ENCODE results near the gene PRKD1.

PRKD1 gene

DNA sequence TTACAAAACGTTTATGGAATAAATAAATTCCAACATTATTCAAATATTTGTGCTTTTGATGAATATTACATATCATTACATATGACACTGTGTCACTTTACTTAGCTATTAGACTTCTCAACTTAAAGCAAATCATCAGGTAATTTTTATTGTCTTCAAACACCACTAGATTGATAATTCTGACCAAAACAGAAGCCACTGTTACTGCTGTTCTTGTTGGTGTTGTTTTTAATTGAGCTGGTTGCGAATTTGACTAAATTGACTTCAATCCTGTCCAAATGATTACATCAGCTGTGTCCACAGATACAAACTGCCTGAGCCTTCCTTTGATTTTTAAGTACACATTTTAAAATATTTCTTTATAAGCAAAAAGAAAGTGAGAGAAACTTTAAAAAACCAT is 29.2 kb downstream of the PRKD1 start:
- TF ChIP-seq FOXM1 (IDR thresholded peaks at IDR 0.05; ENCODE audit: borderline replicate concordance, low read depth): no peak
- TF ChIP-seq EGR1 (IDR thresholded peaks at IDR 0.05): no peak
- TF ChIP-seq, protein P1, sequence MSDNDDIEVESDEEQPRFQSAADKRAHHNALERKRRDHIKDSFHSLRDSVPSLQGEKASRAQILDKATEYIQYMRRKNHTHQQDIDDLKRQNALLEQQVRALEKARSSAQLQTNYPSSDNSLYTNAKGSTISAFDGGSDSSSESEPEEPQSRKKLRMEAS (IDR thresholded peaks at IDR 0.05): no peak
- TF ChIP-seq, protein P2, sequence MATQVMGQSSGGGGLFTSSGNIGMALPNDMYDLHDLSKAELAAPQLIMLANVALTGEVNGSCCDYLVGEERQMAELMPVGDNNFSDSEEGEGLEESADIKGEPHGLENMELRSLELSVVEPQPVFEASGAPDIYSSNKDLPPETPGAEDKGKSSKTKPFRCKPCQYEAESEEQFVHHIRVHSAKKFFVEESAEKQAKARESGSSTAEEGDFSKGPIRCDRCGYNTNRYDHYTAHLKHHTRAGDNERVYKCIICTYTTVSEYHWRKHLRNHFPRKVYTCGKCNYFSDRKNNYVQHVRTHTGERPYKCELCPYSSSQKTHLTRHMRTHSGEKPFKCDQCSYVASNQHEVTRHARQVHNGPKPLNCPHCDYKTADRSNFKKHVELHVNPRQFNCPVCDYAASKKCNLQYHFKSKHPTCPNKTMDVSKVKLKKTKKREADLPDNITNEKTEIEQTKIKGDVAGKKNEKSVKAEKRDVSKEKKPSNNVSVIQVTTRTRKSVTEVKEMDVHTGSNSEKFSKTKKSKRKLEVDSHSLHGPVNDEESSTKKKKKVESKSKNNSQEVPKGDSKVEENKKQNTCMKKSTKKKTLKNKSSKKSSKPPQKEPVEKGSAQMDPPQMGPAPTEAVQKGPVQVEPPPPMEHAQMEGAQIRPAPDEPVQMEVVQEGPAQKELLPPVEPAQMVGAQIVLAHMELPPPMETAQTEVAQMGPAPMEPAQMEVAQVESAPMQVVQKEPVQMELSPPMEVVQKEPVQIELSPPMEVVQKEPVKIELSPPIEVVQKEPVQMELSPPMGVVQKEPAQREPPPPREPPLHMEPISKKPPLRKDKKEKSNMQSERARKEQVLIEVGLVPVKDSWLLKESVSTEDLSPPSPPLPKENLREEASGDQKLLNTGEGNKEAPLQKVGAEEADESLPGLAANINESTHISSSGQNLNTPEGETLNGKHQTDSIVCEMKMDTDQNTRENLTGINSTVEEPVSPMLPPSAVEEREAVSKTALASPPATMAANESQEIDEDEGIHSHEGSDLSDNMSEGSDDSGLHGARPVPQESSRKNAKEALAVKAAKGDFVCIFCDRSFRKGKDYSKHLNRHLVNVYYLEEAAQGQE (IDR thresholded peaks at IDR 0.05; ENCODE audit: low read depth): no peak
- TF ChIP-seq RAD21 (IDR thresholded peaks at IDR 0.05; ENCODE audit: low read depth): no peak
- no peak for TF ChIP-seq CEBPB (IDR thresholded peaks at IDR 0.05)
- no peak for TF ChIP-seq TCF12 (IDR thresholded peaks at IDR 0.05; ENCODE audit: low read depth)
- no peak for TF ChIP-seq CREB1 (IDR thresholded peaks at IDR 0.05; ENCODE audit: low read depth)
- TF ChIP-seq EP300 (IDR thresholded peaks at IDR 0.05; ENCODE audit: borderline replicate concordance): no peak
- TF ChIP-seq, protein P3, sequence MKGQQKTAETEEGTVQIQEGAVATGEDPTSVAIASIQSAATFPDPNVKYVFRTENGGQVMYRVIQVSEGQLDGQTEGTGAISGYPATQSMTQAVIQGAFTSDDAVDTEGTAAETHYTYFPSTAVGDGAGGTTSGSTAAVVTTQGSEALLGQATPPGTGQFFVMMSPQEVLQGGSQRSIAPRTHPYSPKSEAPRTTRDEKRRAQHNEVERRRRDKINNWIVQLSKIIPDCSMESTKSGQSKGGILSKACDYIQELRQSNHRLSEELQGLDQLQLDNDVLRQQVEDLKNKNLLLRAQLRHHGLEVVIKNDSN (IDR thresholded peaks at IDR 0.05): no peak
- no peak for TF ChIP-seq TEAD4 (IDR thresholded peaks at IDR 0.05)
- no peak for TF ChIP-seq ZBTB7A (IDR thresholded peaks at IDR 0.05; ENCODE audit: low read depth)

DNA sequence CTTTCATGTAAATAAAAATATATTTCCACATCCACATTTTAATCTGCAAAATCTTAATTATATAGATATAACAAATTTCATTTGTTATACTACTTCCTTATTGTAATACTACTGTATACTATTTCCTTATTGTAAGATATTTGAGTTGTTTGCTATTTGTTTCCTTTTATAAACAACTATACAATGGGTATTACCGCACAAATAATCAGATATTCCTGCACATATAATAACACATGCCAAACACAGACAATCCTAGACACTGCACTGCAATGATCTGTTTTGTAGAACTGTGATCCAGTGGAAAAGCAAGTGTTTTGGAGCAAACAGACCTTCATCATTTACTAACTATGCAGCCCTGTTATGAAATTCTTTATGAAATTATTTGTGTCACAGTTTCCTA is 30.5 kb downstream of the PRKD1 start:
- TF ChIP-seq NFIC (IDR thresholded peaks at IDR 0.05) (no peak), FOXM1 (IDR thresholded peaks at IDR 0.05; ENCODE audit: borderline replicate concordance, low read depth) (no peak), TAF1 (IDR thresholded peaks at IDR 0.05; ENCODE audit: low read depth) (no peak), CEBPB (IDR thresholded peaks at IDR 0.05) (no peak), YY1 (IDR thresholded peaks at IDR 0.05; ENCODE audit: low read depth) (no peak), EP300 (IDR thresholded peaks at IDR 0.05; ENCODE audit: borderline replicate concordance) (no peak), EGR1 (IDR thresholded peaks at IDR 0.05) (no peak), TEAD4 (IDR thresholded peaks at IDR 0.05) (no peak), RAD21 (IDR thresholded peaks at IDR 0.05; ENCODE audit: low read depth) (no peak), TCF12 (IDR thresholded peaks at IDR 0.05; ENCODE audit: low read depth) (no peak), ZBTB7A (IDR thresholded peaks at IDR 0.05; ENCODE audit: low read depth) (no peak), CREB1 (IDR thresholded peaks at IDR 0.05; ENCODE audit: low read depth) (no peak)
- TF ChIP-seq, protein P2 (IDR thresholded peaks at IDR 0.05; ENCODE audit: low read depth): no peak
- TF ChIP-seq, protein P3 (IDR thresholded peaks at IDR 0.05): no peak
- TF ChIP-seq, protein P1 (IDR thresholded peaks at IDR 0.05): no peak

DNA sequence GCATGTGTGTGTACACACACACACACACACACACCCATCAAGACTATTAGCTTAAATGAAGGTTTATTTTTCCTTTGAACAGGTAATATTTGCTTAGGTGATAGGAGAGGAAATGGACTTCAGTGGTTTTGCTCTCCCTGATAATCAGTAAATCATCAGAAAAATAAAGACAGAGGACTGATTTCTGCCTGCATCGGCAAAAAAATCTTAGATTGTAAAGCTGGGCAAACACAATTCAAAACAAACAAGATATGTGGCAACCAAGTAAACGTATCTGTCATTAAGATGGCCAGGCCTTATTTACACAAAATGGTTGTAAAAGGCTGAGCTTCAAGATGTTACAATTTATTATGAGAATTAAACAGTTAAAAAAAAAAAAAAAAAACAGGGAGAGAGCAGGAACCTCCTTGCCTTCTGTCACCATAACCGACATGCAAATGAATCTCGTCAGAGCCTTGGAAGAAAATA is 31.3 kb downstream of the PRKD1 start:
- TF ChIP-seq EGR1 (IDR thresholded peaks at IDR 0.05): no peak
- no peak for TF ChIP-seq NFIC (IDR thresholded peaks at IDR 0.05)
- no peak for TF ChIP-seq YY1 (IDR thresholded peaks at IDR 0.05; ENCODE audit: low read depth)
- no peak for TF ChIP-seq ZBTB7A (IDR thresholded peaks at IDR 0.05; ENCODE audit: low read depth)

DNA sequence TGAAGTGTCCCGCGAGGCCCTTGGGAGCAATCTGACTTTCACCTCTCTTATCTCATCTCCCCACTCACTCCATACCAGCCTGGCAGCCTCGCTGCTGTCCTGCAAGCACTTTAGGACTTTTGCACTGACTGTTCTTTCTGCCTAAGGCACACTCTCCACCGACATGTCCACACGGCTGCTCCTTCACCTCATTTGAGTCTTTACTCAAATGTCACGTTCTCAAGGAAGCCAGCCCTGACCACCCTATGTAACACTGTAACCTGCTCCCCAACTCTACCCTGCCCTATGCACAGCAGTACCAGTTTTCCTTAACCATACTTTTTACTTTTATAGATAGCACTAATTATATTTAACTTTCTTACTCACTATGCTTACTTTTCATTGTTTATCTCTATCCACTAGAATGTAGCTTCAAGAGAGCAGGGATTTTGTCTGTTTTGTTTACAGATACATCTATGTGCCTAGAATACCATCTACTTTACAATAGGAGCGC is 32.0 kb downstream of the PRKD1 start:
- no peak for TF ChIP-seq RAD21 (IDR thresholded peaks at IDR 0.05; ENCODE audit: low read depth)
- TF ChIP-seq TEAD4 (IDR thresholded peaks at IDR 0.05): no peak
- no peak for TF ChIP-seq CEBPB (IDR thresholded peaks at IDR 0.05)
- TF ChIP-seq ZBTB7A (IDR thresholded peaks at IDR 0.05; ENCODE audit: low read depth): no peak
- TF ChIP-seq FOXM1 (IDR thresholded peaks at IDR 0.05; ENCODE audit: borderline replicate concordance, low read depth): no peak
- TF ChIP-seq, protein P2 (IDR thresholded peaks at IDR 0.05; ENCODE audit: low read depth): no peak
- TF ChIP-seq NFIC (IDR thresholded peaks at IDR 0.05): no peak
- TF ChIP-seq YY1 (IDR thresholded peaks at IDR 0.05; ENCODE audit: low read depth): no peak
- TF ChIP-seq, protein P1 (IDR thresholded peaks at IDR 0.05): no peak
- TF ChIP-seq TAF1 (IDR thresholded peaks at IDR 0.05; ENCODE audit: low read depth): no peak
- TF ChIP-seq, protein P3 (IDR thresholded peaks at IDR 0.05): no peak

Data from Ishikawa (cell line).